Keratinocyte (primary cell): Measurements from ENCODE around the gene CTNNBL1. TPM values are rescaled to one million over a fixed set of nuclear protein-coding genes. Genes with fewer than 3 reads are reported as not detected.

Experiments
- DNase-seq: peaks from one replicate; pipeline ENCODE4 v3.0.0-alpha.2; 2011; ENCODE audit warnings: low read depth, missing footprints, low spot score
- FAIRE-seq: peaks from 2 replicates; lab custom pipeline; 2011; peaks lifted over from hg19 to GRCh38; lab: Jason Lieb, UNC
- H2AFZ ChIP-seq: 2 replicates; pipeline ENCODE4 v1.6.0; 2012; ENCODE audit warnings: low read length, control low read depth, inconsistent platforms; ENCODE audit not compliant: control insufficient read depth
- H3K27ac ChIP-seq: 2 replicates; pipeline ENCODE4 v1.5.1; 2011; ENCODE audit warnings: low read length; ENCODE audit not compliant: control insufficient read depth, insufficient read depth
- H3K27me3 ChIP-seq: 3 replicates; pipeline ENCODE4 v1.6.0; 2011; ENCODE audit warnings: low read length; ENCODE audit not compliant: control insufficient read depth, insufficient read depth; ENCODE audit errors: extremely low read depth
- H3K36me3 ChIP-seq, 2 experiments: 2 replicates in 1 of 2; 3 replicates in 1 of 2; pipeline ENCODE4 v1.5.1; 2011; ENCODE audit warnings: low read length in 2 of 2, mild to moderate bottlenecking in 1 of 2; ENCODE audit not compliant: control insufficient read depth in 2 of 2, insufficient read depth in 2 of 2; ENCODE audit errors: extremely low read depth in 1 of 2
- H3K4me1 ChIP-seq: 3 replicates; pipeline ENCODE4 v1.5.1; 2011; ENCODE audit warnings: low read length; ENCODE audit not compliant: control insufficient read depth, insufficient read depth; ENCODE audit errors: extremely low read depth
- H3K4me2 ChIP-seq: 3 replicates; pipeline ENCODE4 v1.6.0; 2011; ENCODE audit warnings: low read depth, low read length; ENCODE audit not compliant: control insufficient read depth, insufficient read depth; ENCODE audit errors: extremely low read depth
- H3K4me3 ChIP-seq, 3 experiments: fragments of 200-600 bp in 1 of 3; sonication (generic) in 1 of 3; 2 replicates in 2 of 3; 3 replicates in 1 of 3; pipeline ENCODE4 v1.5.1; 2011 to 2016; ENCODE audit warnings: low read length in 3 of 3, mild to moderate bottlenecking in 3 of 3, control low read depth in 2 of 3, inconsistent platforms in 1 of 3, low read depth in 1 of 3, mixed read lengths in 1 of 3, mixed run types in 1 of 3, moderate library complexity in 1 of 3; ENCODE audit not compliant: control insufficient read depth in 2 of 3, insufficient read depth in 2 of 3; ENCODE audit errors: extremely low read depth in 1 of 3
- H3K79me2 ChIP-seq: 2 replicates; pipeline ENCODE4 v1.6.0; 2012; ENCODE audit warnings: low read length; ENCODE audit not compliant: control insufficient read depth, insufficient read depth
- H3K9ac ChIP-seq: 3 replicates; pipeline ENCODE4 v1.6.0; 2011; ENCODE audit warnings: low read length; ENCODE audit not compliant: control insufficient read depth, insufficient read depth; ENCODE audit errors: extremely low read depth
- H3K9me1 ChIP-seq: 3 replicates; pipeline ENCODE4 v1.6.0; 2011; ENCODE audit warnings: low read length; ENCODE audit not compliant: control insufficient read depth, insufficient read depth; ENCODE audit errors: extremely low read depth
- H3K9me3 ChIP-seq: 2 replicates; pipeline ENCODE4 v1.5.1; 2012; ENCODE audit warnings: low read depth, low read length; ENCODE audit not compliant: control insufficient read depth
- H4K20me1 ChIP-seq: 3 replicates; pipeline ENCODE4 v1.6.0; 2011; ENCODE audit warnings: low read length; ENCODE audit not compliant: control insufficient read depth, insufficient read depth; ENCODE audit errors: extremely low read depth
- CTCF ChIP-seq, 3 experiments: IDR thresholded peaks in 1 of 3; conservative IDR thresholded peaks in 1 of 3; optimal IDR thresholded peaks in 1 of 3; 2 replicates in 2 of 3; 3 replicates in 1 of 3; pipeline versions ENCODE3 to v1.5.1; 2011; ENCODE audit warnings: low read length in 3 of 3, mild to moderate bottlenecking in 3 of 3, moderate library complexity in 2 of 3, control low read depth in 1 of 3, inconsistent platforms in 1 of 3; ENCODE audit not compliant: insufficient read depth in 2 of 3; ENCODE audit errors: extremely low read depth in 1 of 3
- EZH2 ChIP-seq: IDR thresholded peaks from one replicate; pipeline ENCODE4 v1.6.1; 2012; ENCODE audit warnings: inconsistent platforms, mild to moderate bottlenecking, low read length, moderate library complexity
- dilution Hi-C: fragments of 300-500 bp; cut with MboI; formaldehyde crosslinking; loops from one replicate; pipeline ENCODE4 v1.7.0; 2020; ENCODE audit warnings: low sequenced_read_pairs; ENCODE audit not compliant: extremely low pct_ligation_motif_present
- polyA plus RNA-seq, 5 experiments: library from polyadenylated mRNA; depleted of rRNA in 3 of 5; stranded (reverse) in 3 of 5; stranded (forward) in 1 of 5; unstranded in 1 of 5; fragments of >200 nt; gene quantifications; 1 replicate in 1 of 5; 2 replicates in 3 of 5; 3 replicates in 1 of 5; pipeline versions ENCODE4 v1.2.1 to v1.2.3, GENCODE V29; 2011 to 2012; ENCODE audit warnings: missing spikeins in 2 of 5, low read depth in 1 of 5, low replicate concordance in 1 of 5

CTNNBL1 gene
- polyA plus RNA-seq, 1 donor (not counting 4 experiments of a cell fraction or from before 2014, with no cell fraction given): 37.0 TPM

- H3K4me2 ChIP-seq: no peak overlapping the region
- dilution Hi-C loops: no loop called here
- no peak for FAIRE-seq
These were observed 186.0 kb downstream of the CTNNBL1 start for GRCh38 chr20:37879843-37880242.

DNA sequence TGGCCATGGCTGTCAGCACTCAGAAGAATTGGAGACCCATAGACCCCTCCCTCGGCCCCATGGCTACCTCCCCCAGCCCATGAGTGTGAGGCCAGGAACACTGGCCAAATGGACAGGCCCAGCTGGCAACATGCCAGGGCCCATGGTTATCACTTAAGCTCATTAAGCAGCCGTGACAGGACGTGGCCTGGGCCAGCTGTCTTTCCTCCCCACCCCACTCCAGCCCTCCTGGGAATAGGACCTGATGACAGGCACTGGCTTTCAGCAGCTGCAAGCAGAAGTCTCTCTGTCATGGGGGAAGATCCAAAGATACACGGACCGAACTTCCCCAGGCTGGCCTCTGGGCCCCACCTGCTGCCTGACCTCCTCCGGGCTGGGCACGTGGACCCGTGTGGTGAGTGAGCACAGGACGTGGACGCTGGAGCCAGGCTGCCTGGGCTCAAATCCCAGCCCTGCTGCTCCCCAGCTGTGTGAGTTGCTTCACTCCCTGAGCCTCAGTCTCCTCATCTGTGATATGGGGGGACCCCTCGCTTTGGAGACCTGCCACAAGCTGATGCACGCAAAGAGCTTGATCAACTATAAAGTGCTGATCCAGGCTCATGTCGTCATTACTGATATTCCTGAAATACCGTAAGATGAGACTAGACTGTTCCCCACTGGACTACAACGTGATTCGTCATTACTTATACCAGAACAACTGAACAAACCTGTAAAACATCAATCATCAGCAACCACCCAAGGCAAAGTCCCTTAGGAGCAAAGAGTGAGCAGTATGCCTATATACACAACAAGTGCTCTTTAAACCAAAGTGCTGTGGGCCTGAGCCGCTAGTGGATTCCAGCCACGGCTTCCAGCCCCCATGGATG lies 187.1 kb downstream of the CTNNBL1 start:
- Histone ChIP-seq H4K20me1 (no peaks in the 10 kb centered on the region), H3K4me2 (no peak overlapping the region), H3K9ac (no peak overlapping the region), H2AFZ (no peak overlapping the region), H3K9me3 (no peaks in the 10 kb centered on the region), H3K27me3 (peaks cover 3% of the 10 kb centered on the region), H3K4me1 (no peaks in the 10 kb centered on the region), H3K27ac (no peak overlapping the region), H3K9me1 (no peaks in the 10 kb centered on the region), H3K4me3 (no peak overlapping the region), H3K79me2 (no peaks in the 10 kb centered on the region), H3K36me3 (no peaks in the 10 kb centered on the region)
- FAIRE-seq: no peak
- no peak for DNase-seq
- dilution Hi-C loops: no loop called here
- no peak for TF ChIP-seq EZH2
- TF ChIP-seq CTCF (optimal IDR thresholded peaks at IDR 0.05 in 1 of 3, IDR thresholded peaks at IDR 0.05 in 1 of 3, conservative IDR thresholded peaks at IDR 0.05 in 1 of 3; ENCODE audit: extremely low read depth in 1 of 3, insufficient read depth in 2 of 3, low read length in 3 of 3): no peak

More at GRCh38 chr20:37879843-37880242, 186.0 kb downstream of the CTNNBL1 start:
- Histone ChIP-seq H3K27me3 (peaks cover 3% of the 10 kb centered on the region), H3K9me1 (no peaks in the 10 kb centered on the region), H4K20me1 (no peaks in the 10 kb centered on the region), H3K27ac (no peak overlapping the region), H2AFZ (no peak overlapping the region), H3K4me1 (no peaks in the 10 kb centered on the region), H3K9ac (no peak overlapping the region), H3K36me3 (no peaks in the 10 kb centered on the region), H3K4me3 (no peak overlapping the region), H3K9me3 (no peaks in the 10 kb centered on the region), H3K79me2 (no peaks in the 10 kb centered on the region)
- DNase-seq: no peak
- TF ChIP-seq EZH2 (no peak), CTCF (optimal IDR thresholded peaks at IDR 0.05 in 1 of 3, IDR thresholded peaks at IDR 0.05 in 1 of 3, conservative IDR thresholded peaks at IDR 0.05 in 1 of 3; ENCODE audit: extremely low read depth in 1 of 3, insufficient read depth in 2 of 3, low read length in 3 of 3) (no peak)
